ENCODE results near the gene NEK6.
"Not testable (repeated sequence)": the region's sequence is repeated elsewhere in the genome, so short reads cannot be mapped to it uniquely, and the experiment has no call there.

Gene NEK6

DNA sequence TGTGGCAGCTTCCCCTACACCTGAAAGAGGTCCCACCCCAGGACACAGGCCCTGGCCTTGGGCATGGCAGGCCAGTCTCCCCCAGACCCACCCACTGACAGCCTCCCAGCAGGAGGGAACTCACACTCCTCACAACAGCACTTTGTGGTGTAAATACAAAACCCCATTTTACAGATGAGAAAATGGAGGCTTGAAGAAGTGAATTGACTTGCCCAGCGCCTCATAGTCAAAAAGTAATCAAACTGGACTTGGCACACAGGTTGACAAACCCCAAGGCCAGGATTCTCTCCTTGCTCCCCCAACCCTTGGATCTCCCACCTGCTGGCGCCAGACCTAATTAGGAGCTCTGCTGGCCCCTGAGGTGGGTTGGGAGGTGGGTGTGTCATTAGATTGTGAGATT is 29.2 kb upstream of the NEK6 start:
- DNase-seq (ENCODE audit: low read depth), result no peak

DNA sequence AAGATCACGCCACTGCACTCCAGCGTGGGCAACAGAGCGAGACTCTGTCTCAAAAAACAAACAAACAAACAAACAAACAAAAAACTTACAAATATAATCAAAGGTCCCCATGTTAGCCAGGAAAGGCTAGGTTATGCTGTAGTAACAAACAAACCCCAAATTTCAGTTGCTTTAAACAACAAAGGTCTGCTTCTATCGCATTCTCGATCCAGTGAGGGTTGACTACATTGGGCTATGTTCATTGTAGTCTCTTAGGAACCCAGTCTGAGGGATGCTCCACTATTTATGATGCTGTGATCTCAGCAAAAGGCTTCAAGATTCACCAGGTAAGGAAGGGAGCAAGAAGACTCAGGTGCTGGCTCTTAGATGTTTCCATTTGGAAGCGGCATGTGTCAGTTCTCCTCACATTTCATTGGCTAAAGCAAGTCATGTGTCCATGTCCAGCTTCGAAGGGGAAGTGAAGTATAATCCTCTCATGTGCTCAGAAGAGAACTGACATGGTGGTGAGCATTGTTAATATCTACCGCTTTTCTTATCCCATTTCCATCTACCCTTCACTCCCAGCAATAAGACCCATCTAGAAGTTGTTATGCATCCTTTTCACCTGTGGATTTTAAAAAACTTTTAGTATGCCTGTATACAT is 26.5 kb upstream of the NEK6 start:
- DNase-seq (ENCODE audit: low read depth), result no peak

DNA sequence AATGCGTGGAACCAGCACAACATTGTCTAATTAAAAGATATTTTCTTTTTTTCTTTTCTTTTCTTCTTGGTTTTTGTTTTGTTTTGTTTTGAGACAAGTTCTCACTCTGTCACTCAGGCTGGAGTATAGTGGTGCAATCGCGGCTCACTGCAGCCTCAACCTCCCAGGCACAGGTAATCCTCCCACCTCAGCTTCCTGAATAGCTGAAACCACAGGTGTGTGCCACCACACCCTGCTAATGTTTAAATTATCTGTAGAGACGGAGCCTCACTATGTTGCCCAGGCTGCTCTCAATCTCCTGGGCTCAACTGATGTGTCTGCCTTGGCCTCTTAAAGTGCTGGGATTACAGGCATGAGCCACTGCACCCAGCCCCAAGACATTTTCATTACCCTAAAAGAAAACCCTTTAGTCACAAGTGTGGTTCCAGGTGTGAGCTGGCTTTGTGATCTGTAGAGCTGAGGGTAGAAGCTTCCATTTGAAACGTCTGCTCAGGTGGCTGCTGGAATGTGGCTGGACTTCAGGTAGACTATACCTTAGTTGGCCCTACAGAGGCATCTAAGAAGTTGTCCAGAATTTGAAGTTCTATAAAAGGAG is 19.1 kb upstream of the NEK6 start:
- DNase-seq (ENCODE audit: low read depth), result no peak

DNA sequence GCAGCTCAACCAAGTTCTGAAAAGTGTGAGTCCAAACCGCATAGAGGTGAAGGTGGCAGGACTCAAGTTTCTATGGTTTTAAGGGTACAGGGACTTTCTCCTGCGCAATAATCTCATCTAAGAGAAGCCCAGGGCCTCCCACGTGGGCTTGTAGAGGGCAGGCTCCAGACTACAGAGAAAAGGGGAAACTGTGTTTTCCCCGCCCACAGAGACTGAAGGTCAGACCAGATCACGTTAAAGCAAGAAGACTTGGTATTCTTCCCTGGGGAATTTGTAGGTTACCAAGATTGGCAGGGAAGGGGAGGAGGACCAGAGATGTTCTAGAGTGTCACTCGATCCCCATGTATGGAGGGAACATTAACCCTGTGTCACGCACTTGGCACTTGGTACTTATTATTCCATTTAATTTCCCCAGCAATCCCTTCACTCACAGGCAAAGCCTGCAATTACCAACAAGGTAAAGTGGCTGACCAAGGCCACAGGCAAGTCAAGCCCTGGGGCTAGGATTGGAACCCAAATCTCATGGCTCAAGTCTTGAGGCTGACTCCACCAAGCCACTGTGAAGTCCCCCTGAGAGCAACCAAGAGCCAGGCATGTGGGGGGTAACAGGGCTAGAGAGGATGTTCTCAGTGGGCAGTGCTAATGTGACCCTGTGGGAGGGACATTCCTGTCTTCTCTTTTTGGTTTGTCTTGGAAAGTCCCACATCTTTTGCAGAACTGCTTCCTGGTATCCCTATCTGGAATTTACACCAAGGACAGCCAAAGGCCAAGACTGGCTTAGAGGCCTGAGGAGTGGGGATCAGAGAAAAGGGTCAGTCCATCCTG is 18.3 kb upstream of the NEK6 start:
- no peak for DNase-seq (ENCODE audit: low read depth)

DNA sequence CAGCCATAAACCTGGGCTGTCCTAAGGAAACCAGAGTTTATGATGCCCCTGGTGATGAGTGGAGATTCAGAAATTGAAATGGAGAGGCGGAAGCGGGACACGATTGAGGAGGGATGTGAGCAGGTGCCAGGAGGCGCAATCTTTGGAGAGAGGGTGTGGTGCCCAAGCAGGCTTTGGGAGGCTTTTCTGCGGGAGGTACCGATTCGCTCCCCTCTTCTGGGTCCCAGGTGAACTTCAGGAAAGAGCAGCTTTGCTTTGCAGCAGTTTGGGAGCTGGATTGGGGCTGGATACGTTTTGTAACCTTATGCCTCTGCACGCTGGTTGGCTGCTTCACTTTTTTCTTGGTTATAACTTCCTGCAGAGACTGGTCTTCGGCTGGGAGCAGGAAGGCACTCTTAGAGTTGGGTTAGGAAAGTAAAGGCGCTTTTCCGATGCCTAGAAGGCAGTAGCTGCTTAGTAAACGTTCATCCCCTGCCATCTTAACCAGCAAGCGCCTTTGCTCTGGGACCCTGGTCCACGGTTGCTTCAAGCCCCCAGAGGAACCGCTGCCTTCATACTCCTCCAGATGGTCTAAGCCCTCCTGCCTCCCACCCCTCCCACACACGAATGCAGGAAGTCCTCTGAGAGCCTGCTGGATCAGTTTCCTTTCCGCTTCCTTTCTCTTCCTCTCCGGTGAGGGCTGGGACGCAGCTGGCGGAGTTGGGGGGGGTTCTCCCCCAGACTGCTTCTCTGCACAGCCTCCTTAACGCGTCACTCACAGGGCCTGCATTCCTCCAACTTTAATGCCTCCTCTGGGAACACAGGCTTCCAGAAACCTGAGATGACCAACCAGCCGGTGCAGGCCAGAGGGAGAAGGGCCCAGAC is 15.2 kb upstream of the NEK6 start:
- DNase-seq (ENCODE audit: low read depth), result peak; percentile 72

DNA sequence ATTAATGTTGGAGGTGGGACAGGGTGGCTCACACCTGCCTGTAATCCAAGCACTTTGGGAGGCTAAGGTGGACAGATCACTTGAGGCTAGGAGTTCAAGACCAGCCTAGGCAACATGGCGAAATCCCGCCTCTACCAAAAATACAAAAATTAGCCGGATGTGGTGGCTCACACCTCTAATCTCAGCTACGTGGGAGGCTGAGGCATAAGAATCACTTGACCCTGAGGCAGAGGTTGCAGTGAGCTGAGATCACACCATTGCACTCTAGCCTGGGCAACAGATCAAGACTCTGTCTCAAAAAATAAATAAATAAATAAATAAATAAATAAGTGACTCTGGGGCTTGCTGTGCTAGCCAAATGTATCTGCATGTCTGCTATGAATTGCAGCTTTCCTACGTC is 10.4 kb upstream of the NEK6 start:
- not testable (repeated sequence) for DNase-seq (ENCODE audit: low read depth)

DNA sequence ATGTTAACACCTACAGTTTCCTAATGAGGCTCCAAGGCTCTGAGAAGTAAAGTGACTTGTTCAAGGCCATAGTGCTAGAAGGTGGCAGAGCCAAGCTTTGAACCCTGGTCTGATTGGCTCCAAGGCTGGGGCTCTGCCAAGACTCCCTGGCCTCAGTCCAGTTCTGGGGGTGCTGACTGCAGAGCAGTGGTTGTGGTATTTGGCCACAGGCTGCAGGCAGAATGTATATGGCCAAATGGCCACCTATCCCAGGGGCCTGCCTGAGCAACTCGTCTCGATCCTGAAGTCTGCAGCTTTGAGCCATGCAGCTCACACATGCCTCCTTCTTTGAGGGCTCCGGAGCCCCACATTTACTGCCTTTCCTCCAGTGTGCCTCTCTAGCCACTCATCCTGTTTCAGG is 9.7 kb upstream of the NEK6 start:
- DNase-seq (ENCODE audit: low read depth), result peak; percentile 31

DNA sequence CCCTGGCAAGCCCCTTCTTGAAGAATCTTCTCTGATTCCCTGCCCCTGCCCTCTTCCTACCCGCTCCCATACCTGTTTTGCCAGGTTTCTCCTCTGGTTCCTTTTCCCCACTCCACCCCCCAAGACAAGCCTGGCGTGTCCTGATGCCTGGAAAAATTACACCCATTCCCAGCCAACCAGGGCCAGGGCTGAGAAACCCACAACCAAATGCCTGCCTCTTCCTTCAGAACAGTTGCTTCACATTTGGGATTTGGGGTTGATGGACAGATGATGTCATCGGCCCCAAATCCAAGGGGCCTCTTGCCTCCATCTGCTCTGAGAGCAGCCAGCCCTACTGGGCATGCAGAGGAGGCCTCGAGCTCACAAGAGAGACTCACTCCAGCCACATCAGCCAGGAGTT is 8.8 kb upstream of the NEK6 start:
- DNase-seq (ENCODE audit: low read depth), result no peak

DNA sequence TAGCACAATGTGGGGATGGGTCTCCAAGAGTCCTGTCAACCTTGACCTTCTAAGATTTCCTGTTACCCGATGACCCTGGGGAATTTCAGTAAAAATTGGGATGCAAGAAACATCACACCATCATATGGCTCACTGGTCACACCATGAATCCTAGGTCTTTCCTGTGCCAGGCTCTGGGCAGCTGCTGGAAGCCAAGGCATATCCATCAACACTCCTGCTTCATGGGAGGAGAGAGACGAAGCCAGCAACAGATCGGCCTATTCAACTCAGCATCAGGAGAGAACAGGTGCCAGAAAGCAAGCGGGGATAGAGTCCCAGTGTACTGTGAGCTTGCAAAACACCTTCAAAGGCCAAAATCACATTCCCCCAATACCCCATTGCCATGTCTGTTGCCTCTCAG is 6.5 kb upstream of the NEK6 start:
- no peak for DNase-seq (ENCODE audit: low read depth)

DNA sequence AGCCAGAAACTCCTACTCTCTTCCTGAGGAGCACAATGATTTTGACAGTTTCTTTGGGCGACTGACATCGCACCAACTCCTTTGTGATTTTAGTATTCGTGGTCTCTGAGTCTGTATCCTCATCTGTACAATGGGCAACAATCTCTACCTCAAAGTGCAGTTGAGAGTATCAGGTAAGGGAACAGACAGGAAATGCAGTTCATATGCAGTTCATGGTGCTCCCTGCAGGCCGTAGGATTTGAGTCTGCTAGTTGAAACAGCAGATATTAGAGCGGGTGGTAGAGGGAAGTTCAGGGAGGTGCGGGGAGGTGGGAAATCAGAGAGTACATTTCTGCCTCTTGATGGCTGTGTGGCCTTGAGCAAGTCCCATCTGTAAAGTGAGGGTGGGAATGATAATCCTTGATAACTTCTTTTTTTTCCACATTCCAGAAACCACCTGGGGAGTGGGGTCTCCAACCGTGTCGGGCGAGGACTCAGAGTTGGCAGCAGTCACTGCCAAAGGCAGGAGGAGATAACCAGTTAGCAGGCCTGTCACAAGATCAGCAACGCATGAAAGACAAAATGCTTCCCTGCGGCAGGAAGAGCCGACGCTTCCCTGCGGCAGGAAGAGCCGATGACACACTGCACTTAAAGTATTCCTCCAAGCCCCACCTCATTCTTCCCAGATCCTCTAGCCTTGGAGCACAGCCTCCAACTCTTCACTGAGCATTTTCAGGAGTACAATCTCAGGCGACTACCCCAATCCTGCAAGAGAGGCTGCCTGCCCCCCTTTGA is 6.0 kb upstream of the NEK6 start:
- peak; percentile 90 for DNase-seq (ENCODE audit: low read depth)

DNA sequence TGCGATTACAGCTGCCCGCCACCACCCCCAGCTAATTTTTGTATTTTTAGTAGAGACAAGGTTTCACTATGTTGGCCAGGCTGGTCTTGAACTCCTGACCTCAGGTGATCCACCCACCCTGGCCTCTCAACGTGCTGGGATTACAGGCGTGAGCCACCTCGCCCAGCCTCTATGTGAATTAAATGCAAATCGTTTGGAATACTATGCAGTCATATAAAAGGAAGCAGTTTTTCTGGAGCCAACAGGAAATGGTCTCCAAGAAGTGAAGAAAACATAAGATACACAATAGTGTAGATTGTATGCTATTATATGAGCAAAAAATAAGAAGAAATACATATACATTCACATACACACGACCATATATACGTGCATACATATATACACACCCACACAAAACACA is 4.9 kb upstream of the NEK6 start:
- not testable (repeated sequence) for DNase-seq (ENCODE audit: low read depth)

DNA sequence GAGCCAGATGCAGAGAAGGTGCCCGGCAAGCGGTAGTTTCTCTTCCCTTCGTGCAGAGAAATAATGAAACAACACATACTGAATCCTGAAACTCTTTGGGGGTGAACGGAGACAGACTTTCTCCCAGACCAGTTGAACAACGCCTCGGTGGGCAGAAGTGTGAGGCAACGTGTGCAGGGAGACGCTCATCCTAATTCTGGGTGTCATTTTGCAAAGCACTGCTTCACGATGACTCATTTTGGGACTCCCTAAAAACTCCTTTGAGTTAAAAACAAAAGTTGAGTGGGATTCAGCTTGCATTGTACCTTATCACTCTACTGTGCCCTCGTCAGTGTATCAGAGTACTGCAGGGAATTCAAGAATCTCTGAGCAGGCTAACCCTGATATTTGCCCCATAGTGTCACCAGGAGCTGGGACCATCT is 3.5 kb upstream of the NEK6 start:
- no peak for DNase-seq (ENCODE audit: low read depth)

DNA sequence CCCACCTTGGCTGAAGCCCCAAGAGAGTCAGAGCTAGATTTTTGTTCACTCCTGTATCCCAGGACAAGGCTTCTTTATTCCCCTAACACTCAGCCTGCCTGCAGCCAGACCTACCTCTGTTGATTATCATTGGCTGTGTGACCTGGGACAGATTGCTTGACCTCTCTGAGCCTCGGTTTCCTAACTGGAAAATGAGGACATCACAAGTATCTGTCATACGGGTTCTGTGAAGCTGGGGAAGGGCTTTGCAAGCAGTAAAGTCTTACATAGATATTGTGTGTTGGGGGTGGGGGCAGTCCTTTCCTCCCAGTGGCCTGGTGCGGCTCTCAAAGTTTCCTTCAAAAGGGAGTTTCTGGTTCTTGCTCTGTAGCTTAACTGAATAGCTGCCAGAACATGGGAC is 2.5 kb upstream of the NEK6 start:
- no peak for DNase-seq (ENCODE audit: low read depth)

DNA sequence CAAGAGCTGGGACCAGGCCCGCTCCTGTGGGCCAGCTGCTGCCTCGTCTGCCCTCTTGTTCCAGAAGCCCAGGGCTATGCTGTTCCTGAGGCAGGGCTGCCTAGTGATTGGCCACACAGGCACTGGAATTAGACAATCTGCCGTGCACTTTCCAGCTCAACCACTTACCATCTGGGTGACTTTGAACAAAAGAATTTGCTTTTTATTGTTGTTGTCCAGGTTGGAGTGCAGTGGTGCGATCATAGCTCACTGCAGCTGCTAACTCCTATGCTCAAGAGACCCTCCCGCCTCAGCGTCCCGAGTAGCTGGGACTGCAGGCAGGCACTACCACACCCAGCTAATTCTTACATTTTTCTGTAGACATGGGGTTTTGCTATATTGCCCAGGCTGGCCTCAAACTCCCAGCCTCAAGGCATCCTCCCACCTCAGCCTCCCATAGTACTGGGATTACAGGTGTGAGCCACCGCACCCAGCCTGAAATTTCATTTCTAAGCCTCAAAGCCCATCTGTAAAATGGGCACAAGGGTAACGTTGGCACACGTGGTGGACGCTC is 1.2 kb upstream of the NEK6 start:
- DNase-seq (ENCODE audit: low read depth), result peak; percentile 93

DNA sequence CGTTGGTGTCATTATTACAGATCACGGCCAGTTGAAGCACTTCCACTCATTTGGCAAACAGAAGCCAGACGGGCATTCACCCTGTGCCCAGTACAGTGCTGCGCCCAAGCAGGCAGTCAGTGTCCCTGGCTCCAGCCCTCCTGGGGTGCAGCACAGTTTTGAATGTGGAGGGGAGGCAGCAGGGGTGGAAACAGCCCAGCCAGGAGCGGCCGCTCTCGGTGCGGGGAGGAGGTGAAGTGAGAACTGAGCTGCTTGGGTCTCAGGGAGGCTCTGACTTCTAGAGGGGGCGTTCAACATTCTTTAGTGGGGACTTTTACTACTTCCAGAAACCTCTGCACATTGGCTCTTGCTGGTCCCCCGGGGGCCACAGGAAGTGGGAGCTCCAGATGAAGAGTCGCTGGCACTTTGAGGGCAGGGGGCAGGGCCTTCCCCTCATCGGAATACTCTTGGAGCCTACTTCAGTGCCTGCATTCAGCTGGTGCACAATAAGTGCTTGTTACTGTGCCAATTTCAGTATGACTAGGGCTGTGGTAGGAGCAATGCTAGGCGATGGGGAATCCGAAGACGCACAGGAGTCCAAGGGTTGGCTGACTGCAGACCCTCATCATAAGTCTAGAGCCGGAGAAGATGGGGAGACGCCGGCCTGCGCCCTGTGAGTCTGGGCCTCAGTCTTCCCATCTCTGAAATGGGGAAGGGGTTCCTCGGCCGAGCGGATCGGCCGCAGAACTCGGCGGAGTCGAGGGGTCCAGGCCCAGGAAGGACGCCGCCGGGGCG is 492 bp upstream of the NEK6 start:
- peak; percentile 37 for DNase-seq (ENCODE audit: low read depth)

DNA sequence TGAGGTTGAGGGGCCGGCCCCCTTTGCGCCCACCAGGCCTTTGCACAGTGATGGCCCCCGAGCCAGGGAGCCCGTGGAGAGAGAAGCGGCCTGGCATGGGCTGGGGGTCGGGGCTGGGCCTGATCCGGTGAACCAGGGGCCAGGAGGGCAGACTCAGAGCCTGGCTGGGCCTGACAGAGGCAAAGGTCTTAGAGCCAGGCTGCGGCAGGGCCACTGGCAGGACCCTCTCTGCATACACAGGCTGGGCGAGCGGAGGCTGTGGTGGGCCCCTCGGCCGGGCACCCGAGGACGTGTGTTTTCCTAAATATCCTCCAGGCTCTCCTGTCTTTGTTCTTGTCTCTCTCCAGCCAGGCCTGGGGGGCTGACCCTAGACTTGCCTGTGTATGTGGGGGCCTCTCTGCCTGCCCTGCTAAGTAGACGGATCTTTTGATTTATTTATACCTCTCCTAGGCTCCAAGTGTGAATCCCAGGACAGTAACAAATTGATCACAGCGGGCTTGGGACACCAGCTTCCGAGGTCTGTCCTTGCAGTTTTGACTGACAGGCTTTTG is 933 bp downstream of the NEK6 start:
- peak; percentile 25 for DNase-seq (ENCODE audit: low read depth)

DNA sequence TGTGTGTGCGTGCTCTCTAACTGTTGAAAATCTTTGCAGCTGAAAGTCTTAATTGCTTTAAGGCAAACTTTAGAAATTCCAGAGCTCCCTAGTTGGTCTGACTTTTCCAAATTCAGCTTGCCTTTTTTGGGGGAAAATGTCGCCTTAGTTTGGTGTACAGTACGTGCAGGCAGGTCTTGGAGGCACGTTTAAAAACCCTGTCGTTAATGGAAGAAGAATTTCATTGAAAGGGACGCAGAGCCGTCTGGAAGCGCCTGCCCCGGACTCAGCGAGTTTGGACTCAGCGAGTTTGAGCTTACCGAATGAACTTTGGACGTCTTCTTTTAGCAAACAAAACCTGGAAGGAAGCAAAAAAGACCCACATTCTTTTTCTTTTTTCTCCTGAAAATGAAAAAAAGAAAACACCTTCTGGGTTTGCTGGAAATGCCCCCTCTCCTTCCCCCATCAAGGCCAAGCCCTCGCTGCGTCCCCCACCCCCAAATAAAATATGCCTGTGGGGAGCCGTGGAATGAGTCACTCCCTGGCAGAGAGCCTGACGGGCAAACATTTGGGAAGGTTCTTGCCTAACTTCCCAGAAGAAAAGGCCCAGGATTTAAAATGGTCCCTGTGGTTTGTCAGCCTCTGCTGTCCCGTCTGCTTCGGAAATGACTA is 1.5 kb downstream of the NEK6 start:
- peak; percentile 94 for DNase-seq (ENCODE audit: low read depth)

DNA sequence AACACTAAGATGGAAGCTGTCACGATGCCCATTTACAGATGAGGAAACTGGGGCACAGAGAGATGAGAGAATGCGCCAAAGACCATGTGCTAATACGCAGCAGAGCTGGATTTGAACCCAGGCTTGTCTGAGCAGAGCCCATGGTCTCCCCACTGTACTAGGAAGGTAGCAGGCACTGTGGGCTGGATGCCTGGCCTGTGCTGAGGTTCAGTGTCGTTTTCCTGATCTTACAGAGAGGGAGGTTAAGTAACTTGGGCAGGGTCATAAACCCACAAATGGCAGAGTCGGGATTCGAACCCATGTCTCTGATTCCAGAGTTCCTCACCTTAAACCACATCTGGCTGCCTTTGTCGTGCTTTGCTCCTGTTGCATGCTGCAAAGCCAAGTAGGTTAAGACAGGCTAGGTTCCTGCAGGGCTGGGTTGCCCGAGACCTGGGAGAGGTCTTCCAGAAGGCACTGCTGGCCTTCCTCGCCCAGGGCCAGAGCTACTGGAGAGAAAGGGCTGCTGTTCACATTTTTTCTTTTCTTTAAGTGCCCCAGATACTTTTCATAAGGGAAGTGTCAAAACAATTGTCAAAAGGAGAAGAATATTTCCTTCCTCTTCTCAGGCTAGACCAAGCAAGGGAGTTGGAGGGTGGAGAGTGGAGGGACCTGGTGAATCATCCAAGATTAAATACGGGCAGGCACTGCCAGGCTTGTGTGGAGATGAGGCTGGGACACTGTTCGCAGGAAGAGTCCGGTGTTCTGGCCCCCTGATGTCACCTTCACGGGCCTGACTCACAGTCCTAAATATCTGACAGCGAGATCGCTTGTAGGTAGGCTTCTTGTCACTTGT is 3.2 kb downstream of the NEK6 start:
- DNase-seq (ENCODE audit: low read depth), result peak; percentile 77
